HG03064 (cell line): ENCODE measurements around the gene JARID2.

ENCODE experiments used
- ATAC-seq: cut with Tn5 transposase; IDR thresholded peaks from one replicate; pipeline ENCODE4 v1.9.1; 2021; ENCODE audit warnings: low read depth; ENCODE audit not compliant: unreplicated experiment

The JARID2 gene

DNA sequence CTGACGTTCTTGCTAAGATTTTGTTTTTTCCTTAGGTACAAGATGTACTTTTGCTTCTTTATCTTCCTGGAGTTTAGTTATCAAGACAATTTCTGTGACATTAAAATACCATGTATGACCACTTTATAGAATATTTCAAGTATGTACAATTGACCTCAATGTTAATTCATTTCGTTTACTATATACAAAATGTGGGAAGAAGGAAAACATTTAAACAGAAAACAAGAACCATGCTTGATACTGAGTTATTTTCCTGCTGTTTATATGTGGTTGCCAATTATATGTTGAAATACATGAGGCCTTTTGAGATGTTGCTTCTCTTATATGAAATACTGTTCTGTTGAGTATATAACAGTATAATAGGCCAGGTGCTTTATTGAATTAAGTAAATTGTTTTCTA is 184.3 kb downstream of the JARID2 start:
- ATAC-seq, result no peak

DNA sequence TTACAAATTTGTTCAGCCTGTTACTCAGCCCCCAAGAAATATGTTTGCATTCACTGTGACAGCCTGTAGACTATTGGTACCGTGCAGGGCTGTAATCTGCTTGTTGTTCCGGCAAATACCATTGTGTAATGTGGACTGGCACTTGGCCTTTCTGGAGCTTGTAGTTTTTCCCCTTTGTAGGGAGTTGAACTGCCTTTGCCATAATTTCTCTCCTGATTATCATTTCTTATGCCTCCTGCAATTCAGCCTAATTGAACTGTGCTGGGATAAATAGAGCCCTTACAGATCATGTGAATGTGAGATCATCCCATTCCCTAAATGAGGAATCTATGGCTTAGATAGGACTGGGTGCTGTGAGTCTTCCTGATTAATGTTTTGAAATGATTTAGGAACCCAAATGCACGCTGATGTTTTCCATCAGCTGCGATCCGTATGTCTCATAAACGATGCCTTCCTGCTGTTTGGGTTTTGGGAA is 185.1 kb downstream of the JARID2 start:
- ATAC-seq, result no peak

DNA sequence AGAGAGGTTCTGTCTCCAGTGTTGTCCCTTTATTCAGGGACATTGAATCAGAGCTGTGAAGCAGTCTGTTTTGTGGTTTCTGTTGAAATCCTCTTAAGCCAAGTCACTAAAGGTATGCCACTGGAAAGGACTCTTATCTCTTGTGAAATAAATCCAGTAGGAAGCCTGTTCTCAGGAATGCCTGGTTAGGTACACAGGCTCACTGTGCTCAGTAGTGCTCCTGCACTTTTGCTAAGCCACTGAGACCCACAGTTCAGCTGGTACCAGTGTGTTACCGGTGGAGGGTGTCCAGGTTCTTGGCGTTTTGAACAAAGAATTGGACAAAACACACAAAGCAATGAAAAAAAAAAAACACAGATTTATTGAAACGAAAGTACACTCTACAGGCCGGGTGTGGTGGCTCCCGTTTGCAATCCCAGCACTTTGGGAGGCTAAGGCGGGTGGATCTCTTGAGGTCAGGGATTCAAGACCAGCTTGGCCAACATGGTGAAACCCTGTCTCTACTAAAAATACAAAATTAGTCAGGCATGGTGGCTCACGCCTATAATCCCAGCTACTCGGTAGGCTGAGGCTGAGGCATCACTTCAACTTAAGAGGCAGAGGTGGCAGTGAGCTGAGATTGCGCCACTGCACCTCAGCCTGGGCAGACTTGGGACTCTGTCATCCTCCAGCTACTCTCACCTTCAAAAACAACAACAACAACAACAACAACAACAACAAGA is 186.1 kb downstream of the JARID2 start:
- ATAC-seq, result no peak

DNA sequence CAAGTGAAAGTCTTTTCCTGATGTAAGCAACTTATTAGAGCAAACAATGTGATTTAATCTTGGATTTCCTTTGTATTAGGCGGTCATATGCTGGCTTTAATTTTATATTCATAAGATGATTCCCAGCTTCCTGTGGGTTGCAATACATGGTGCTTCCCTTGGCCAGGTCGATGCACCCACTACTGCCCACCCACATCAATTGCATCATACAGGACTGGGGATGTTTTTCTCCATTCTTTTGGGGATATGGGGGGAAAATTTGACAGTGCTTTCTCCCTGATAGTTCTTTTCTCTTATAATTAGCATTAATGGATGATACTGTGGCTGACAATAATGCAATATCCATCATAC is 187.6 kb downstream of the JARID2 start:
- no peak for ATAC-seq

DNA sequence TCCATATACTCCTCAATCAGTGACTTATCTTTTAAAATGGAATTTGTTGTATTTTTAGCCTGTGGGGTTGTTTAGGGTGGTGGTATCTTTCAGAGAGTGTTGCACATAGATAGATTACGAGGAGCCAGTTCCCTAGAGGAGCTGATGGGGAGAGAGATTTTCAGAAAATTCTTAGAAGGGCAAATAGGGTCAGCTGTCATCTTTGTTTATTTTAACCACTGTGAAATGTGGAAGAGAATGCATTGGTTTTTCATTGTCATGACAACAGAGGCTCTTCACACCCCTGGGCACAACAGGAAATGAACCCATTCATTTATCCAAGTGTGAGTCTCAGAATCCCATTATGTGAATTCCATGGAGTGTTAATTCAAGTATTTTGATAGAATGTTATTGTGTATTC is 188.4 kb downstream of the JARID2 start:
- no peak for ATAC-seq

DNA sequence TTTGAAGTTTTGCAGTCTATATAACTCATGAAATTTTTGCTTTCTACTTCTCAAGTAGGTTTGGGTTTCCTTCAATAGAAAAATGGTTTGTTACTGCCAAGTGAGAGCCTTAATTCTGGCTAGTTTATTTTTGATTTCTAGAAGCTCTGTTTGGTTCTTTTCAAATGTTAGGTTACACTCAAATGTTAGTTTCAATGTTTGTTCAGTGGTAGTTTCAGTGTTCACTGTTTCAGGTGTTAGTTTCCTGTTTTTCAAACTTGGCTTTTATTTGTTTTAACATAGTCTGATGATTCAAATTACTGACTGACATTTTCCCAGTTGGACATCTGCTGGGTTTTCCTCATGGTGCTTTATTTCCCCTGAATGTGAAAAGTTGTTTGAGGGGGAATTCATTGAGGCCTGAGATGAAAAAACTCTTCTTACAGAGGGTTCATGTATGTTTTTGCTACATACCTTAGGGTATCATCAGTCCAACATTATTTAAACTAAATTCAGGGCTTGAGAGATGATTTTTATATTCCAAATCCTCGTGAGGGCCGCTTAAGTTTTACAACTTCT is 189.0 kb downstream of the JARID2 start:
- ATAC-seq, result no peak

DNA sequence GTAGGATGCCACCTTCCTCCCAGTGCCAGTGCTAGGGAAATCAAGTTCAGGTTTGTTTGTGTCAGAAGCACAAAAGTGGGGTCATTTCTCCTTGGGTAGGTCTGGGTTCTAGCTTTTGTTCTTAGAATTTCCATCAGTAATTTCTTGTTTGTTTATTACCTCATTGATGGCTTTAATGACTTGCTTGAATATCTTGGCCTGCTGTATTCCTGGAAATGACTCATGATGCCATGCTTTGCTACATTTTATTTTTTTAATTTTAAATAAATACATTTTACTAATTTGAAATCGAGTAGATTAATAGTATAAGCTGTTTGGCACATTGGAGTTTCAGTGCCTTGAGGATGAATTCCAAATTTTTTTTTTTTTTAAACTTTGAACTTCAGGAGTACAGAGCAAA is 189.6 kb downstream of the JARID2 start:
- ATAC-seq, result no peak

DNA sequence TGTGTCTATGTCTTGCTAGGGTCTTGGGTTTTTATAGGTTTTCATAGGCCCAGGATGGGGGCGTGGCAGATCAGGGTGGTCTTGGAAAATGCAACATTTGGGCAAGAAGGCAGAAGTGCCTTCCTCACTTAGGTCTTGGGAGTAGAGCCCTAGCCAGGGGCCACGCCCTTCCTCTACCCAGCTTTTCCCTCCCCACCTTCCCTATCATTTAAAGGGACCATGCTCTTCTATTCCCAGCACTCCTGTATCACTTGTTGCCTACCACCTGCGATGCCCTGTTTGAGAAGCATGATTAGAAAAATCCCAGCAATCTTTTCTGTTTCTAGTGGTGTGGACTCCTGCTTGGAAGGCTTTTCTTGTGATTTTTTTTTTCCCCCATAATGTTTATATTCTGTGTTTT is 190.6 kb downstream of the JARID2 start:
- no peak for ATAC-seq

DNA sequence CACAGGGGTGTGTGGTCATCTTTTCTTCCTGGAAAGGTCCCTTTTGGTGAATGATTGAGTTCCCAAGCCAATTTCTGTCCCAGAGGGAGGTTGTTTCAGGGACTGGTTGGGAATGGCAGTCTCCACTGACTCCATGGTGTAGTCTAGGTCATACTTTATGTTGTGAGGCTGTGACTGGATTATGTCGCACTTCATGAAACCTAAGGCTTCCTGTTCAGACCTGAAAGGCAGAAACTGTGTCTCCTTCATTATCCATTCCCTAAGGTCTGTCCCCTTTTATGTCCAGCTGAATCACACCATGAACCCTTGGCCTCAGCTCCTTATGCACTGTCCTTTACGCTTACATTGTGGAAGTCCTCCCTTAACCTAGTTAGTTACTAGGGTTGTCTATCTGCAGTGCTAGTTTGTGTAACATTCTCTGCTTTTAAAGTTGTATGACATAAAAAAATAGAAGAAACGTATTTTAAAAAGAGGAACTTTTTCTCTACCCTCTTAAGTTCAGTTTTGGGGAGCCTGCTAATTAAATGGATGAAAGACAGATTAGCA is 191.3 kb downstream of the JARID2 start:
- no peak for ATAC-seq

DNA sequence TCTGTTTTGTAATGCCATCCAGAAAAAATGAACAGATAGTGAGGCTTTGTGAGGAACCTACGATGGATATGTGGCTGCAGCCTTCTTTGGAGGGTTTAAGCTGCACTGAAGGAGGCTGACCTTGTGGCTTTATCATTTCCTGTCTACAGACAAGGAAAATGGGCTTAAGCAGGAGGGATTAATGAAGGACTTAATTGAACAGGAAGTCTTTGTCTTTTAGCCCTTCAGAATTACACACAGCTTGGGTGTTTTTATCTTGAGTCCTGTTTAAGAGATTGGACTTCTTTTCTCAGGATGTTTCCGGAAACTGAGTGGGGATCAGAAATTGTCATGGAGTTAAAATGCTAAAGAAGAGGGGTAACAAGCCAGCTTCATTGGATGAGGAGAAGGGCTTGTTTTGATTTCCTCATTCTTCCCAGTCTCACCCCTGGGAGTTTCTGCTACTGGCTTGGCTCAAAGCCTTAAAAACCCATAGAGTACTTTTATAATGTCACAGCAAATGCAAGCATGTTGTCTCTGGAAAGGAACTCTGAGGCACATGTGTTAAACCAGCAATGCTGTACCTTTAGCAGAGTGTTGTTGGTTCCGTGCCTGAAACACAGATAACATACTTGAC is 193.6 kb downstream of the JARID2 start:
- no peak for ATAC-seq

DNA sequence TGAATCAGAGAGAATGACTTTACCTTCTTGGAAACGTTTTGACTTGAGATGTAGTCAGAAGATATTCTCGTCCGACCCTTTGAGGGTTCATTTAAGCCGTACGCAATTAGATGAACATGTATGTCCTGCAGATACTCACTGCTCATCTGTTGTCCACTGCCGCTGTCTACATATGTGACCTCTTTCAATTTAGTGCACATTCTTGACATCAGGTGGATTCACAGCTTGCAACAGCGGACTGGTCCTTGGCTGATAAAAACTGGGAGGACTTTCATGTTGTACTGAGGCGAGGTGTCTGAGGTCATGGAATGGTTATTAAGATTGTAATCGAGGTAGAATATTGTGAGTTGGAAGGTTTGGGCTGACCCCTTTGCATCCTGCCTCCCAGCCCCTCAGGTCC is 194.2 kb downstream of the JARID2 start:
- no peak for ATAC-seq

DNA sequence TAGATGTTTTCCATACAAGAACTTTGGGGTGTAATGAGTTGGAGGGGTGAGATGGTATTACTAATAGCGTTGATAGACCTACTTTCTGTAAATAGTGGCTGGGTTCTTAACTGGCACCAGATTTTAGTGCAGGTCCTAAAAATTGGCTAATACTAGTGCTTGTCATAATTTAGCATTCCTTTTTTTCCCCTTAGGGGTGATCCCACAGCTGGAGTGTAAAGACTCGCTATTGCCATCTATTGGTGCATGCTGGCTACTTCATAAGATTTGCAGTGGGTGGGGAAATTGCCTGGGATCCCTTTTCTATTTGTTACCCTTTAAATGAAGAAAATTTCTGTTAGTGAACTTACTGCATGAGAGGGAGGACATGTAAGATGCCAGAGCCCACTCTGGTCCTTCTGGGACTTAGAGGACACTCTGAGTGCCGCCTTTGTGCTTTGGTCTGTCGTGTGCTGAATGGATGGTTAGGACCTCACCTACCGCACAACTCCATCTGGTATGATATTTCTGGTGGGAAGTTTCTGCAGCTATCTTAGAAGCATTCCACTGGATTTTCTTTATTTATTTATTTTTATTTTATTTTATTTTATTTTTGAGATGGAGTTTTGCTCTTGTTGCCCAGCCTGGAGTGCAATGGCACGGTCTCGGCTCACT is 195.5 kb downstream of the JARID2 start:
- no peak for ATAC-seq

DNA sequence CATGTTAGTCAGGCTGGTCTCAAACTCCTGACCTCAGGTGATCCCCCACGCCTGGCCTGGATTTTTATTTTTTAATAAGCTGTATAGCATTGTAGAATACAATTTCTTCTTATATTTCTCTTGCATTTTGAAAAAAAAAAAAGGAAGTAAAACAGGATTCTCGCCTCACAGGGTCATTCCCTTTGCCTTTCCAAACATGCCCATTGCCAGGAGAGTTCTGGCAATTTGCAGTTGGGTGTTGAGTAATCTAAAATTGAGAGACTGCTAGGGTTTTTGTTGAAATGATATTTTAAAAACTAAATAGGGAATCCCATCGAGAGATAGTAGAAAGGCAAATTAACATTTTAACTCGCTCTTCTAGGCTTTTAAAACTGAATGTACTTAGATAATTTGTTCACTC is 196.1 kb downstream of the JARID2 start:
- no peak for ATAC-seq

DNA sequence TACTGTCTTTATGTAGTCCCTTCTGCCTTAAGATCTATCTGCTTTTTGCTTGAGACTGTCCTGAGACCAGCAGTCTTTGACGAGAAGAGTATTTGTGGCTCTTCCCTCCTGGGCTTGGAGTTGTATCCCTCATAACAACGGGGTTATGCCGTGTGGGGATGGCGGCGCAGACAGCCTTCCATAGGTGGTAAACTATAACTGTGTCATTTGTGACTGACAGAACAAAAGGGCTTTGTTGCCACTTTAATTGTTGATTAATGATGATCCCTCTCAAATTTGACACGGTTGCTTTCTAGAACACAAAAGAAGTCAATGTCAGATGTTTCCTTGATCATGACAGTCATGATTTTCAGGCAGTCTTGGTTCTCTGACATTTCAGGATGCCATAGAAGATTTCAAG is 196.6 kb downstream of the JARID2 start:
- no peak for ATAC-seq

DNA sequence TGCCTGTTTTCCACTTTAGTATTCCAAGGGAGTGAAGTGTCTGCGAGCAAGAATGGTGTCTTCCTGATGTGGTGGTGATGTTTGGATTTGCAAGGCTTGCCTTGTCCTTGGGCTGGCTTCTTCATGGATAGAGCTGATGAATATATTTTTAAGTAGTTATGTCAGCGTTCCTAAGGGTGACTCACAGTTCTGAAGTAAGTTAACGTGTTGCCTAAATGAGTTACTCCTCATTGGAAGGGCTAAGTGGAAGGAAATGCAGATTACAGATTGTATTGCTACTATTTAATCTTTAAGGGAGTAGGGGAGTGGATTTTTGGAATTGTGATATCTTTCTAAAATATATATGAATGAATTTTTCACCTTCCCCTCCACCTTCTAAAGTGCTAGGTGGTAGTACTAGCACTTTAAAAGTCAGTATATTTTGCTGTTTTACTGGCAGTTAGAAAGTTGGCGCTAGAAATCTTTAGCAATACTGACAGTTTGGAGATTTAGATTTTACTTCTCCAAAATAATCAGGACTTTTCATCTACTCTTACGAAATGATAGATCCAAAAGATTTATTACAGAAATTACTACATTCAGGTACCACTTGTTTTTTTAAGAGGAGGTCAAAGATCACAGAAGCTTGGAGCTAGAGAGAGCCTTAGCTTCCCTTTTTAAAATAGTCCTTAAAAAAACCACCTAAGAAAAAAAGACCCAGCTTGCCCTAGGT is 197.4 kb downstream of the JARID2 start:
- ATAC-seq, result no peak

DNA sequence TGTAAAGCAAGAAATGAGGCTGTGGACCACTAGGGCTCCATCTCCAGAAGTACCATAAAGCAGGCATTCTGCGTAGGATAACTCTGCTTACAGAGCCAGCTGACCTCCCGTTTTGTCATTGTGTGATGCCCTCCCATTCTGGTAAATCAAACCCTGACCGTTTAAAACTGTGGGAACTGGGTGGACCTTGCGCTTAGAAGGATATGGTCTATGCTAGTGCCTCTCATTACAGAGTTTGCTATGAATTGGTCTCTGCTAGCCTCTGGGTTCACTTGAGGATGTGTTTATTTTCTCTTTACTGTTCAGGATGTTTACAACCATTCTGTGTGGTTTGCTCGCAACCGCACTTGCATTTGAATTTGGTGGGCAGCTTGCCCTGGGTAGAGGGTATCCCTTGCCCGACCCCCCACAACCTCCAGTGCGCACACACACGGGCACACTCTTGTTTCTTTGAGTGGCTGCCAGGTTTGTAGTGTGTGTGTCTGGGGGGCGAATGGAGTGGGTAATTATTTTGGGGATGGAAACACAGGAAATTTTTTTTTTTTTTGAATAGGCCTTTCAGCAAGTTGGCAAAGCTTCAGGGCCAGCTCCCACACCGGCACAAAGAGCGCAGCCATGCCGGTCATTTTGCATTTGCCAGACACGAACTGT is 198.3 kb downstream of the JARID2 start:
- ATAC-seq, result no peak

DNA sequence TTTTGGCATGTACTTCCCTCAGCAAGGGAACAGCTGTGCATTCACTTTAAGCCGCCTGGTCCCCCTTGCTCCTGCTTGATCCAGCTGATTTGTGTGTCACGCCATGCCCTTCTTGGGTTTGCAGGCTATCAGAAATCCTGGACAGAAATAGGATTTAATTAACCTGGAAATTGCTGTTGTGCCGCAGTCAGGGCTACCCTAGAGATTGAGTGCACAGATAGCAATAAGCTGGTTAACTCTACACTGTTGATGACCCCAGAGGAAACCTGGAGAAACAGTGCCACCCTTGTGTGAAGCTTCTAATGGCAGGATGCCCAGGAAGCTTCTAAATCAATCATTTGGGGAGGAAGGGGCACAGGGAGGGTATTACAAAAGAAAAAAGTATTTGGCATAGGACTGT is 199.0 kb downstream of the JARID2 start:
- no peak for ATAC-seq

DNA sequence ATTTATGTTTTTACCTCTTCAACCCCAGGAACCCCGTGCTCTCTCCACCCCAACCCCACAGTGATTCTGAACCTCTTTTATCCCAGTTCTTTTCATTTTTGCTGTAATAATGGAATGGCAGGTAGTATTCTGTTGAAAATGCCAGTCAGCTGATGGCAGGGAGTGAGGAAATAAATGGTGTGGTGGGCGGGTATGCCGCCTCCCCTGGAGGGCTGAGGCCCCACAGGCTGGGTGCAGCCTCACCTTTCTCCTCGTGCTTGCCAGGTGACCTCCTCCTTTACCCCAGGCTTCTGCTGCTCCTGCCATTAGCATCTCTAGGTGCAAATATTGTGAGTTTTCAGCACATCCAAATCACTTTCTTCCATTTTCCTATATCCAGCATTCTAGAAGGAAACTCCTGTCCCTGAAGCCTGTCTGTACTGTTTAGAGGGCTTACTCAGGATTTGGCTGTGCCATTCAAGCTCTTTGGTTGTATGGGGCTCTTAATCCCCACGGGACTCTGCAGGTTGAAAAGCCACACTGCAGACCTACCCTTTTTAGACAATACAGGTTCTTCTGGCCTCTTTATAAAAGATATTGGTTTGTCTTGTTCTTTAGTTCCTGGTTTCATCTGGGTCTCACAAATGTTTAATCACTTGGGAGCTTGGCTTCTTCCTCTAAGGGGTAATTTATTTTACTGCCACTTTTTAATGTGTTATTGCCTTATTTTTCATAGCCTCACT is 201.8 kb downstream of the JARID2 start:
- no peak for ATAC-seq

DNA sequence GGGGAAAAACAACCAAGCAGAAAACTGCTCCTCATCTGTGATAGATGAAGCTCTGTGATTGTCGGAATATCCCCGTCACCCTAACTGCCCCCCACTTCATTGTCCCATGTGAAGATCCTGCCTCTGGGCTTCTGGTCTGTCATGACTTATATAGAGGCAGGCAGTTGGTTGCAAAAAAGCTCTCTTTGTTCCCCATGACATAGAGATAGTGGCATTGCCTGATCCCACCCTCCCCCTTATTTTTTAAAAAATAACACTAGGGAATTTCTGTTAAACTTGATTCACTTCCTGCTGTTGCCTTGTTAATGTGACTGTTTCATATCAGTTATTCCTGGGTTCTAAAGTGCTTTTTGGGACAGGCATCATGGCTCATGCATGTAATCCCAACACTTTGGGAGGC is 203.1 kb downstream of the JARID2 start:
- ATAC-seq, result no peak

DNA sequence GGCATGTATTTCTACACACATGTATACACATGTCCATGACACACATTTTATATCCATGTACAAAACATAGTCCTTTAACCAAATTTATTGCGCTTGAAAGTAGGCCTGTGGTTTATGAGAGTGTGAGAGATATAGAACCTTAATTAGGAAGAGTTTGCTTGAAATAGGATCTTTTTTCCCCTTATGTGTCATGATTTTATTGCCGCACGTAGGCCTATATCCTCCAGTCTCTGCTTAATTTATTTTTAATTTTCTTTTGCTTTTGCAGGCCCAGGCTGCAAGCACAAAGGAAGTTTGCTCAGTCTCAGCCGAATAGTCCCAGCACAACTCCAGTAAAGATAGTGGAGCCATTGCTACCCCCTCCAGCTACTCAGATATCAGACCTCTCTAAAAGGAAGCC is 205.9 kb downstream of the JARID2 start:
- no peak for ATAC-seq
